Measurements from ENCODE around the gene BSX.

Gene BSX

GRCh38 chr11:122981388-122982264 is at the start of gene BSX:
Gene BSX, minus strand, starts transcription at chr11:122981834. Its CDS starts 163 bp downstream, at chr11:122981671.
- peak in 29 of 56 donors; percentile 2 to 58 (median 12) for DNase-seq

- no peak for DNase-seq
Observed at GRCh38 chr11:123030517-123030916, 48.9 kb upstream of the BSX start.

GRCh38 chr11:123020968-123021367 is 39.3 kb upstream of the BSX start:
- peak in 2 of 56 donors; percentile 3 to 7 for DNase-seq

- no peak for DNase-seq
Observed at GRCh38 chr11:123018702-123019101, 37.1 kb upstream of the BSX start.

- no peak for DNase-seq
Observed at GRCh38 chr11:123011510-123011909, 29.9 kb upstream of the BSX start.

- no peak for DNase-seq
Observed at GRCh38 chr11:123006860-123007542, 25.4 kb upstream of the BSX start.

GRCh38 chr11:123000721-123001120 is 19.1 kb upstream of the BSX start:
- no peak for DNase-seq

GRCh38 chr11:122998727-122999366 is 17.2 kb upstream of the BSX start:
- DNase-seq, result peak in 6 of 56 donors; percentile 6 to 23 (median 16)

GRCh38 chr11:122995526-122995925 is 13.9 kb upstream of the BSX start:
- no peak for DNase-seq

GRCh38 chr11:122984186-122985011 is 2.8 kb upstream of the BSX start:
- no peak for DNase-seq

GRCh38 chr11:122983438-122984185 is 2.0 kb upstream of the BSX start:
- no peak for DNase-seq

- no peak for DNase-seq
Observed at GRCh38 chr11:122979815-122980595, 1.6 kb downstream of the BSX start.

GRCh38 chr11:122979103-122979814 is 2.4 kb downstream of the BSX start:
- DNase-seq, result no peak

- no peak for DNase-seq
Observed at GRCh38 chr11:122978299-122978620, 3.4 kb downstream of the BSX start.

- no peak for DNase-seq
Observed at GRCh38 chr11:122977470-122978298, 4.0 kb downstream of the BSX start.

- no peak for DNase-seq
Observed at GRCh38 chr11:122976734-122977469, 4.7 kb downstream of the BSX start.

GRCh38 chr11:122976061-122976733 is 5.4 kb downstream of the BSX start:
- DNase-seq, result no peak

All from nucleus accumbens (tissue), 56 donors.